Endodermal cell (in vitro differentiated cells): ENCODE data around the gene PLCG2. TPM values are rescaled to one million over a fixed set of nuclear protein-coding genes. Genes with fewer than 3 reads are reported as not detected.

Experiments
- DNase-seq: peaks from one replicate; pipeline ENCODE4 v3.0.0-alpha.2; 2017
- H3K27ac ChIP-seq: 2 replicates; pipeline ENCODE4 v1.5.1; 2013; ENCODE audit warnings: mild to moderate bottlenecking, low read depth, low read length, moderate library complexity
- H3K27me3 ChIP-seq: 2 replicates; pipeline ENCODE4 v1.6.1; 2013; ENCODE audit warnings: mild to moderate bottlenecking, low read length, moderate library complexity; ENCODE audit not compliant: insufficient read depth, control insufficient read depth, poor library complexity, severe bottlenecking
- H3K36me3 ChIP-seq: 2 replicates; pipeline ENCODE4 v1.7.0; 2013; ENCODE audit warnings: mild to moderate bottlenecking, low read length, moderate library complexity; ENCODE audit not compliant: control insufficient read depth, insufficient read depth
- H3K4me1 ChIP-seq: one replicate; pipeline ENCODE4 v1.7.0; 2013; ENCODE audit warnings: low read length; ENCODE audit not compliant: control insufficient read depth, insufficient read depth
- H3K4me3 ChIP-seq: 2 replicates; pipeline ENCODE4 v1.5.1; 2013; ENCODE audit warnings: mild to moderate bottlenecking, low read length, moderate library complexity
- H3K9ac ChIP-seq: 2 replicates; pipeline ENCODE4 v1.6.1; 2013; ENCODE audit warnings: mild to moderate bottlenecking, low read length, moderate library complexity; ENCODE audit not compliant: poor library complexity, severe bottlenecking; ENCODE audit errors: extremely low read depth
- H3K9me3 ChIP-seq: 2 replicates; pipeline ENCODE4 v1.6.1; 2013; ENCODE audit warnings: mild to moderate bottlenecking, low read length, moderate library complexity; ENCODE audit not compliant: control insufficient read depth
- H3K27ac Mint-ChIP-seq: 2 replicates; pipeline ENCODE4 v1.8.0; 2020; ENCODE audit warnings: mixed read lengths
- H3K27me3 Mint-ChIP-seq: 2 replicates; pipeline ENCODE4 v1.8.0; 2021; ENCODE audit warnings: mild to moderate bottlenecking, mixed read lengths; ENCODE audit not compliant: insufficient read depth
- H3K36me3 Mint-ChIP-seq: 2 replicates; pipeline ENCODE4 v1.8.0; 2020; ENCODE audit warnings: low read depth, mixed read lengths
- H3K4me1 Mint-ChIP-seq: 2 replicates; pipeline ENCODE4 v1.8.0; 2020; ENCODE audit warnings: mixed read lengths
- H3K4me3 Mint-ChIP-seq: 2 replicates; pipeline ENCODE4 v1.8.0; 2020; ENCODE audit warnings: mild to moderate bottlenecking, moderate library complexity, mixed read lengths
- H3K9me3 Mint-ChIP-seq: 2 replicates; pipeline ENCODE4 v1.8.0; 2020; ENCODE audit warnings: mild to moderate bottlenecking, mixed read lengths
- CTCF ChIP-seq: fragments of 200-600 bp; sonication (generic); conservative IDR thresholded peaks from 2 replicates; pipeline ENCODE4 v1.5.0; 2021; ENCODE audit warnings: antibody characterized with exemption, mild to moderate bottlenecking
- WGBS, 2 experiments: methylation state at CpG; one replicate each; pipeline versions ENCODE4 v1.1.5 to v1.1.7; 2013; ENCODE audit warnings: missing lambda C conversion rate in 2 of 2, mixed read lengths in 1 of 2; ENCODE audit not compliant: insufficient coverage in 1 of 2, insufficient read length in 1 of 2; 5-methylcytosine and 5-hydroxymethylcytosine counted together
- total RNA-seq, 2 donors: library from RNA; stranded (reverse); fragmentation: NEBNext Ultra II Directional in 1 of 2; extraction: Animal tissue kit (Norgen Biotek cat#: 25700) in 1 of 2; gene quantifications; 2 replicates in 1 of 2; 3 replicates in 1 of 2; pipeline ENCODE4 v1.2.1, GENCODE V29; 2021

The PLCG2 gene
- total RNA-seq, 2 donors from 2014 or later: 34.7 to 48.4 TPM

GRCh38 chr16:81767987-81768592 lies 11.0 kb upstream of the PLCG2 start:
- Histone ChIP-seq H3K9ac (no peak overlapping the region), H3K27ac (no peak overlapping the region), H3K4me1 (no peaks in the 10 kb centered on the region), H3K36me3 (no peaks in the 10 kb centered on the region), H3K4me3 (no peak overlapping the region), H3K27me3 (no peaks in the 10 kb centered on the region), H3K9me3 (no peaks in the 10 kb centered on the region)
- no peak for TF ChIP-seq CTCF
- no peak overlapping the region for H3K27ac Mint-ChIP-seq
- DNase-seq: no peak
- WGBS, 2 experiments: 90 to 93% methylated on average over 4 to 8 of the region's 9 CpGs
- no peaks in the 10 kb centered on the region for H3K9me3 Mint-ChIP-seq
- H3K27me3 Mint-ChIP-seq: peaks cover 4% of the 10 kb centered on the region
- H3K36me3 Mint-ChIP-seq: no peaks in the 10 kb centered on the region
- H3K4me1 Mint-ChIP-seq: peaks cover 9% of the 10 kb centered on the region
- H3K4me3 Mint-ChIP-seq: no peak overlapping the region

- DNase-seq: no peak
- Mint-ChIP-seq H3K4me1 (peaks cover 9% of the 10 kb centered on the region), H3K36me3 (no peaks in the 10 kb centered on the region), H3K27me3 (peaks cover 7% of the 10 kb centered on the region), H3K27ac (no peak overlapping the region), H3K4me3 (no peak overlapping the region), H3K9me3 (no peaks in the 10 kb centered on the region)
- no peak for TF ChIP-seq CTCF
- WGBS, 2 experiments: 92 to 100% methylated on average over 2 to 6 of the region's 7 CpGs
- H3K27me3 ChIP-seq: no peaks in the 10 kb centered on the region
- no peaks in the 10 kb centered on the region for H3K9me3 ChIP-seq
- no peaks in the 10 kb centered on the region for H3K36me3 ChIP-seq
- no peak overlapping the region for H3K27ac ChIP-seq
- no peak overlapping the region for H3K9ac ChIP-seq
- H3K4me1 ChIP-seq: no peaks in the 10 kb centered on the region
- no peak overlapping the region for H3K4me3 ChIP-seq
Measured at GRCh38 chr16:81770008-81770407, 9.1 kb upstream of the PLCG2 start.

- Histone ChIP-seq H3K27me3 (peaks cover 8% of the 10 kb centered on the region), H3K9me3 (no peaks in the 10 kb centered on the region), H3K4me3 (no peak overlapping the region), H3K36me3 (no peaks in the 10 kb centered on the region), H3K9ac (no peak overlapping the region), H3K27ac (no peak overlapping the region), H3K4me1 (no peaks in the 10 kb centered on the region)
- no peak for TF ChIP-seq CTCF
- no peak for DNase-seq
- no peak overlapping the region for H3K27ac Mint-ChIP-seq
- 91 to 97% methylated on average over 5 to 7 of the region's 7 CpGs for WGBS, 2 experiments
- no peaks in the 10 kb centered on the region for H3K36me3 Mint-ChIP-seq
- no peaks in the 10 kb centered on the region for H3K9me3 Mint-ChIP-seq
- H3K27me3 Mint-ChIP-seq: peaks cover 36% of the 10 kb centered on the region
- no peak overlapping the region for H3K4me3 Mint-ChIP-seq
- peaks cover 11% of the 10 kb centered on the region for H3K4me1 Mint-ChIP-seq
Measured at GRCh38 chr16:81774348-81774747, 4.7 kb upstream of the PLCG2 start.
